GM12875 (cell line): ENCODE results near the gene KIF6.
"Not testable (repeated sequence)": the region's sequence is repeated elsewhere in the genome, so short reads cannot be mapped to it uniquely, and the experiment has no call there.

ENCODE experiments used
- H3K4me3 ChIP-seq: one replicate; pipeline ENCODE4 v1.5.1; 2011; ENCODE audit warnings: low read depth, low read length, control low read depth
- CTCF ChIP-seq: IDR thresholded peaks from 2 replicates; pipeline ENCODE4 v1.5.1; 2011; ENCODE audit warnings: low read depth, mild to moderate bottlenecking, control low read depth, inconsistent platforms, low read length, moderate library complexity, borderline replicate concordance; ENCODE audit not compliant: insufficient read depth

The KIF6 gene

GRCh38 chr6:39495640-39496039 lies 229.6 kb downstream of the KIF6 start:
- no peak overlapping the region for H3K4me3 ChIP-seq
- no peak for TF ChIP-seq CTCF

- H3K4me3 ChIP-seq = no peak overlapping the region
- no peak for TF ChIP-seq CTCF
These were observed 230.2 kb downstream of the KIF6 start for GRCh38 chr6:39494998-39495397.

GRCh38 chr6:39493777-39494176 lies 231.4 kb downstream of the KIF6 start:
- H3K4me3 ChIP-seq = no peak overlapping the region
- TF ChIP-seq CTCF = no peak

GRCh38 chr6:39493174-39493573 lies 232.0 kb downstream of the KIF6 start:
- no peak for TF ChIP-seq CTCF
- no peak overlapping the region for H3K4me3 ChIP-seq

GRCh38 chr6:39490108-39490507 lies 235.1 kb downstream of the KIF6 start:
- no peak for TF ChIP-seq CTCF
- H3K4me3 ChIP-seq = no peak overlapping the region

GRCh38 chr6:39488255-39488879 lies 236.8 kb downstream of the KIF6 start:
- no peak overlapping the region for H3K4me3 ChIP-seq
- TF ChIP-seq CTCF = no peak

- no peak overlapping the region for H3K4me3 ChIP-seq
- no peak for TF ChIP-seq CTCF
These were observed 240.9 kb downstream of the KIF6 start for GRCh38 chr6:39484276-39484675.

- H3K4me3 ChIP-seq = not testable (repeated sequence)
These were observed 245.4 kb downstream of the KIF6 start for GRCh38 chr6:39479819-39480218.
